DOHH2 (cell line): ENCODE results near the gene ANAPC1.
"Not testable (repeated sequence)": the region's sequence is repeated elsewhere in the genome, so short reads cannot be mapped to it uniquely, and the experiment has no call there.

Experiments used
- CTCF ChIP-seq: fragments of 200-600 bp; sonication (generic); IDR thresholded peaks from one replicate; pipeline ENCODE4 v1.5.1; 2014; ENCODE audit warnings: antibody characterized with exemption, mild to moderate bottlenecking, low read depth, low read length; ENCODE audit not compliant: poor library complexity, severe bottlenecking
- EZH2phosphoT487 ChIP-seq: fragments of 200-600 bp; sonication (generic); IDR thresholded peaks from 2 replicates; pipeline ENCODE4 v1.6.1; 2017; ENCODE audit warnings: borderline replicate concordance, mild to moderate bottlenecking, antibody characterized with exemption, low read length, moderate library complexity, mixed read lengths

GRCh38 chr2:111772180-111772579 is 111.8 kb downstream of the ANAPC1 start:
- not testable (repeated sequence) for TF ChIP-seq CTCF, EZH2phosphoT487
